ENCODE results near the gene NOTCH2NLA.
"Not testable (repeated sequence)": the region's sequence is repeated elsewhere in the genome, so short reads cannot be mapped to it uniquely, and the experiment has no call there.

The NOTCH2NLA gene

DNA sequence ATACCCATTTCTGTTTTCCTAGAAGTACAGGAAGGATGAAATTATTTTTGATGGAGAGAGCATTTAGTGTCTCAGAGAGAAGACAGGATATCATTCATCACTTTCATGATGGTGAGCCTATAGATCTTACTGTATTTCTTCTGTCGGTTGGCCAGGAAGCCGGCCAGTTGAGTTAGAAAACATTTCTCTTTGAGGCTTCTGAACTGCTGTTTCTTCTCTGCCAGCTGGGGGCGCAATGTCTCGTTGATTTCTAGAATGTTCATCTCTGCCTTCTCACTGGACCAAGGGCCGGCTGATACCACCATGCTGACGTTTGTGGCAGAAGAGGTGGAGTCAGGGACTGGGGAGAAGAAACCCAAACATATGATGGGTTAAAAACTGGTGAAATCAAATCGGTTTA is 84.4 kb downstream of the NOTCH2NLA start, which contains the start of gene NBPF10:
Gene NBPF10, minus strand, starts transcription at position 340 of the 400 bp plus-strand sequence. Its CDS starts 35 bp downstream, at position 305.
- DNase-seq = not testable (repeated sequence)
